ENCODE results near the gene METTL27. TPM values are rescaled to one million over a fixed set of nuclear protein-coding genes. Genes with fewer than 3 reads are reported as not detected.
"Not testable (repeated sequence)": the region's sequence is repeated elsewhere in the genome, so short reads cannot be mapped to it uniquely, and the experiment has no call there.

The METTL27 gene, protein sequence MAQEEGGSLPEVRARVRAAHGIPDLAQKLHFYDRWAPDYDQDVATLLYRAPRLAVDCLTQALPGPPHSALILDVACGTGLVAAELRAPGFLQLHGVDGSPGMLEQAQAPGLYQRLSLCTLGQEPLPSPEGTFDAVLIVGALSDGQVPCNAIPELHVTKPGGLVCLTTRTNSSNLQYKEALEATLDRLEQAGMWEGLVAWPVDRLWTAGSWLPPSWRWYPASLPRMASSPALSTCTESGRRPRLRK
- 0.90 and 1.0 TPM in 2 replicates for total RNA-seq

DNA sequence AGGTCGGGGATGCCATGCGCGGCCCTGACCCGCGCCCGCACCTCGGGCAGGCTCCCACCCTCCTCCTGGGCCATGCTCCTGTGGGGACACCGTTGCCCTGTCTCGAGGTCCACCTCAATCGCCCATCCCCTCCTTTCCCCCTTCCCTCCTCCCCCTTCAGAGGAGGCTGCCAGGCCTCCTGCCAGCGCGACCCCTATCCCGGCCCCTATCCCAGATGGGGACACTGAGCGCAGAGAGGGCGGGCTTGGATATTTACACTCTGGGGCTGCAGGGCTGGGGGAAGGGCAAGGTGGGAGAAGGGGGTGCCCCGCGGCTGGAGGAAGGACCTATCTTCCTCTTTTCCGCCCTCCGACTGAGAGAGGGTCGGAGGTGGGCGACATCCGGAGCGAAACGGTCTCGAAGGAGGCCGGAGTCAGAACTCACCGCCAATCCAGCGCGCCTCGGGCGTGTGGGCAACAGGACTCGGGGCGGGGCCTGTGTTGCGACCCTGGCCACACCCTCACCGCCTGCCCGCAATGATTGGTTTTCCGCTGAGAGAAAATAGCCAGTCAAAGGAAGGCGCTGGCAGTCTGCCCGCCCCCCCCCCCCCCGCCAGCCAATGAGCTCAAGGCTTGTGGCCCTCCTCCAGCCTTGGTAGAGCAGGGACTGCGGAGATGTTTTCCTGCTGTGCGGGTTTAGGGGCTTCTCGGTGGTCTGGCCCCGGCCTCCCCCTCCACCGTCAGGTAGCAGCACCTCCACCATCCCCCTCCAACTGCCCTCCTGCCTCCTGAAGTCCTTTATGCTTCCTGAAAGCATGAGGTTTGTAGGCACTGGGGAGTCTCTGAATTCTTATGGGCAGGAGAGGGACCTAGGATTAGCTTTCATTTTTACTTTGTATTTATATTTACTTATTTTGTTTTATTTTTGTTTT is at the start of gene METTL27:
TSS of gene METTL27 (minus strand) at position 450 of the 910 bp plus-strand sequence. CDS start at position 74, 376 bp downstream.
- DNase-seq (ENCODE audit: low read depth in 2 of 2) = peak; percentile 73 to 92

DNA sequence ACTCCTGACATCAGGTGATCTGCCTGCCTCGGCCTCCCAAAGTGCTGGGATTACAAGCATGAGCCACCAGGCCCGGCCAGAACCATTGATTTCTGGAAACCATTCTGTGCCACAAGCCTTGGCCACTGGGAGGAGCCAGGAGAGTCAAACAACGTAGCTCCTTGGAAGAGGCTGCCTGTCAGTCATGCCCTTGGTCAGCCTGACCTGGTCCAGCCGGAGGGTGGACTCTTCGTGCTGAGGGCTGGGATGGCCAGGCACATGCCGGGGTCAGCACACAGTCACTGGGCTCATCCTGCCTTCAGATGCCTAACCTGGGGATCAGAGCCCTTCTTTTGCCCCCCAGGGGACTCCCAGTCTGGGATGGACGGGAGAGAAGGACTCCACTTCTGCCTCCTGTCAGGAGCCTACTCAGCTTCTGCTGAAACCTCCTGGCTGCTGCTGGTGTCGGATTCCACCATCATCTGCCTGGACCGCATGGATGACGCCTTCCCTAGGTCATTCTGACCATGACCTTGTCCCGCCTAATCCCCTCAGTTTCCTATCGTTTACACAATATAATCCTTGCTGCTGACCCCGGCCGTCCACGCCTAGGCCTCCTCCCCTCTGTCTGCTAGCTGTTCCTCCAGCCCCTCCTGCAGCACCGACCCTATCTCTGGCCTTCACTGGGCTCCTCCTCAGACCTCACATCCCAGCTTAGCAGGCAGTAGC is 49.0 kb upstream of the METTL27 start:
- no peak for DNase-seq (ENCODE audit: low read depth in 2 of 2)

DNA sequence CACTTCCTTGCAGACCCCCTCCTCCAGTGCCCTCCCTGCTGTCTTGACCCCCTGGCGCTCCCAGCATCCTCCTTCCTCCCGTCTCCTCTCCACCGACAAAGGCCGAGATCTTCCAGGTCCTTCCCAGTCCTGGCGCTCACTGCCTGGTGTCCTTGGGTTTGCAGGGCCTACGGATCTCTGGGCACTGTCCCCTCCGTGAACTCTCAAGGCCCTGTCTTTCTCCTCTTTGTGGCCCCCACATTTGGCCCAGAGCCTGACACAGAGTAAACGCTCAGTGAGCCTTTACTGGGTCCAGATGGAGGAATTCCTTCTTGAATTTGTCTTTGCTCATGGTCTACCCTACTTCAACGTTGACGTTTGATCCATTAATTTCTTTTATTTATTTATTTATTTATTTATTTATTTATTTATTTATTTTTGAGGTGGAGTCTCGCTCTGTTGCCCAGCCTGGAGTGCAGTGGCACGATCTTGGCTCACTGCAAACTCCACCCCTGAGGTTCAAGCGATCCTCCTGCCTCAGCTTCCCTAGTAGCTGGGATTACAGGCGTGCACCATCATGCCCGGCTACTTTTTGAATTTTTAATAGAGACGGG is 48.3 kb upstream of the METTL27 start:
- no peak for DNase-seq (ENCODE audit: low read depth in 2 of 2)

DNA sequence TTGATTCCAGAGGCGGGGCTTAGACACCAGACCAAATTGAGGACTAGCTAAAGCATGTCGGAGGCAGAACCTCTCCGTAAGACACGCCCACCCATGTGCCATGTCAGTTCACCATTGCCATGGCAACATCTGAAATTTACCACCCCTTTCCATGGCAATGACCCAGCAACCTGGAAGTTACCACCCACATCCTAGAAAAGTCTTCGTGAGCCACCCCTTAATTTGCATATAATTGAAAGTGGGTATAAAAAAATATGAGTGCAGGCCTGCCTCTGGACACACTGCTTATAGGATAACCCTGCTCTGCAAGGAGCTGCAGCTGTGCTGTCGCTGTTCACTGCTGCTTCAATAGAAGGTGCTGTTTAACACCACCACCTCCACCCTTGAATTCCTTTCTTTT is 46.6 kb upstream of the METTL27 start:
- DNase-seq (ENCODE audit: low read depth in 2 of 2) = peak; percentile 37 to 42

DNA sequence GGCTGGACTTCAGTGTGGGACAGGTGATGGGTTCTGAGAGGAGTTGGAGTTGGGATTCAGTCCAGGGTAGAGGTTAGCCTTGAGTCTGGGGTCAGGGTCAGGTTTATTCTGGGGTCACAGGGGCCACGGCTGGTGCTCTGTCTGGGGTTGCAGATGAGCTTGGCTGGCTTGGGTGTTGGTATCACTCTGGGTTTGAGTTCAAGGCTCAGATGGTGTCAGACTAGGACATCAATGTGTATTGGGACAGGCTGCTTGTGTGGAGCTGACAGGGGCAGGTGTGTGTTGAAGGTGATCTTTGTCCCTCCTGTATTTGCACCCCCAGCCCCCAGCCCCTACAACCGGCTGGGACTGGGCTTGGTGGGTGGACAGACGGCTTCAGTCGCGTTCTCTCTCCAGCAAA is 45.4 kb upstream of the METTL27 start:
- DNase-seq (ENCODE audit: low read depth in 2 of 2) = no peak

DNA sequence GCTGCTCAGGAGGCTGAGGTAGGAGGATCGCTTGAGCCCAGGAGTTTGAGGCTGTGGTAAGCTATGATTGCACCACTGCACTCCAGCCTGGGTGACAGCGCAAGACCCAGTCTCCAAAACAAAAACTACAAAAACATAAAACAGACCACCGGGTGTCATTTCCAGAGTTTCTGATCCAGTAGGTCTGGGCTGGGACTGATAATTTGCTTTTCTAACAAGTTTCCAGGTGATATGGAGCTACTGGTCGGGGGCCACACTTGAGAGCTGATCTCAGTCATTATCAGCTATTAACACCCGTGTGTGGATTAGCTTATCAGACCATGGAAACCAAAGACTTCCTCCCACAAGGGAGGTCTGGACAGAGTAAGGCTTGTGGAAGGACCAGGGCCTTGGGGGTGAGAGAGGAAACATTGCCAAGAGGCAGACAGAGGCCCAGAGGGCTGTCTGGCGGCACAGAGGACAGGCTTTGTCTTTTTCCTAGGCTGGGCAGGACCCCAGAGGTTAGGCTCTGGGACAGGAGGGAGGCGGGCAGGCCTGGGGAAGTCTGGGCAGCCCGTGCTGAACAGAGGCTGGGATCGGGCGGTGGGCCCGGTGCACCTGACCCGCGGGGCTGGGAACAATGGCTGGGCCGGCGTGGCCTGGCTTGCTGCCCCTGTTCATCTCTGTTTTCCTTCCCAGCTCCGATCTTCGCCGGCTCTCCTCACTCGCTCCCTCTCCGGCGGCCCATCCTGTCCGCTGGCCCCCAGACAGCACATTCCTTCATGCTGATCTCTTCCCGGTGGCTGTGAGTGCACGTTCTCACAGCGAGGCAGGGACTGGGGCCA is 43.9 kb upstream of the METTL27 start:
- DNase-seq (ENCODE audit: low read depth in 2 of 2) = peak; percentile 43 to 81

DNA sequence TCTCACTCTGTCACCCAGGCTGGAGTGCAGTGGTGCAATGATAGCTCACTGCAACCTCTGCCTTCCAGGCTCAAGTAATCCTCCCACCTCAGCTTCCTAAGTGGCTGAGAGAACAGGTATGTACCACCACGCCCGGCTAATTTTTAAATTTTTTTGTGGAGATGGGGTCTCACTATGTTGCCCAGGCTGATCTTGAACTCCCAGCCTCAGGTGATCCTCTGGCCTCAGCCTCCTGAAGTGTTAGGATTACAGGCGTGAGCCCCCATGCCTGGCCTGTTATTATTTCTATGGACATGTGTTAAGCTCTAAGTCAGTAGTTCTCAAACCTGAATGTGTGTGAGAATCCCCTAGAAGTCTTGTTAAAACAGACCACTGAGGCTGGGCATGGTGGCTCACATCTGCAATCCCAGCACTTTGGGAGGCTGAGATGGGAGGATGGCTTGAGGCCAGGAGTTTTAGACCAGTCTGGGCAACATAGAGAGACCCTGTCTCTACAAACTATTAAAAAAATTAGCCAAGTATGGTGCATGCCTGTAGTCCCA is 43.2 kb upstream of the METTL27 start:
- DNase-seq (ENCODE audit: low read depth in 2 of 2) = no peak

DNA sequence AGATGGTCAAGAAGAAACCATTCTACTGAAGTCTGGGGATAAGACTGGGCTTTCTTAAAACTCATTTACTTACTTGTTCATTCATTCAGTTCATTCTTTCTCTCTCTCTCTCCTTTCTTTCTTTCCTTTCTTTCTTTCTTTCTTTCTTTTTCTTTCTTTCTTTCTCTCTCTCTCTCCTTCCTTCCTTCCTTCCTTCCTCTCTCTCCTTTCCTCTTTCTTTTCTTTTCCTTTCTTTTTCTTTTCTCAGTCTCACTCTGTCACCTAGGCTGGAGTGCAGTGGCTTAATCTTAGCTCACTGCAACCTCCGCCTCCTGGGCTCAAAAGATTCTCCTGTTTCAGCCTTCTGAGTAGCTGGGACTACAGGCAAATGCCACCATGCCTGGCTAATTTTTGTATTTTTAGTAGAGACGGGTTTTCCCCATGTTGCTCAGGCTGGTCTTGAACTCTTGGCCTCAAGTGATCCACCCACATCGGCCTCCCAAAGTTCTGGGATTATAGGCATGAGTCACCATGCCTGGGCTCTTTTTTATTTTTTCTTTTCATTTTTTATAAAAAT is 42.6 kb upstream of the METTL27 start:
- not testable (repeated sequence) for DNase-seq (ENCODE audit: low read depth in 2 of 2)

DNA sequence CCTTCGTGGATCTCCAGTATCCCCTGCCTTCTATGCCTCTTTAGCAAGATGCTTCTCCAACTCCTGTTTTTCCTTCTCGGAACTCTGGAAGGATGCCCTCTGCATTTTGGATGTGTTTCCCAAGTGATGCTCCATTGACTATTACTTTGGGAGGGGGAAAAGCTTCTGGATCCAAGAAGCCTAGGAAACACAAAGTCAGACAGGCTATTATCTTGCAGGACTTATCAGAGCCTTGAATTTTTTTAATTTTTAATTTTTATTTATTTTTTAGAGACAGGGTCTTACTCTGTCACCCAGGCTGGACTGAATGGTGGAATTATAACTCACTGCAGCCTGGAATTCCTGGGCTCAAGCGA is 39.7 kb upstream of the METTL27 start:
- no peak for DNase-seq (ENCODE audit: low read depth in 2 of 2)

DNA sequence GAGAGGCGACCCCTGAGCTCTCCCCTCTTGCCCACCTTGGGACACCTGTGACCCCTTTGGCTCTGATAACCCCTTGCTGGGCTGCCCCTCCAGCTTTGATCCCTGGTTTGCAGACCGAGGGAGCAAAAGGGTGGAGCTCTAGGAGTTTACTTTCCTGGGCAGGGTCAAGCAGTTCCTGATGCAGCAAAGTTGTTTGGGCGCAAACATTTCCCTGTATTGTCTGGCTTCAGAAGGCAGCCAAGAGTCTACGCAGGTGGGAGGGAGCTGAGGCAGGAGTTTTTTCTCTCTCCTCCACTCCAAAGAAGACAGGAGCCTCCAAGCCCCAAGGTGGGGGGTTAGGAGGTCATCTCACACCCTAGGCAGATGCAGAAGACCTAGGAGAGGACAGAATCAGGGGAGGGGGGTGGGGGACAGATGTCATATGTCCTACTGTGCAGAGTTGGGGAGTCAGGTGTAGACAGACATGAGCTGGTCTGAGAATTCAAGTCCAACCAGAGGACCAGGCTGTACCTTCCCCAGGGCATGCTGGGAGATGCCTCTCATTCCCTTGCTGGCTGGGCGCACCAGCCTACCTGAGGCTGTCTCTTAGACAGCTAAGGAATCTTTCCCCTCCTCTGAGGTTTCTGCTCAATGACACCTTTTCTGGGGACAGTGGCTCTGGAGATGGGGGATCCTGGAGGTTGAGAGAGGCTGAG is 39.2 kb upstream of the METTL27 start:
- peak in 1 of 2 donors; percentile 58 for DNase-seq (ENCODE audit: low read depth in 2 of 2)

DNA sequence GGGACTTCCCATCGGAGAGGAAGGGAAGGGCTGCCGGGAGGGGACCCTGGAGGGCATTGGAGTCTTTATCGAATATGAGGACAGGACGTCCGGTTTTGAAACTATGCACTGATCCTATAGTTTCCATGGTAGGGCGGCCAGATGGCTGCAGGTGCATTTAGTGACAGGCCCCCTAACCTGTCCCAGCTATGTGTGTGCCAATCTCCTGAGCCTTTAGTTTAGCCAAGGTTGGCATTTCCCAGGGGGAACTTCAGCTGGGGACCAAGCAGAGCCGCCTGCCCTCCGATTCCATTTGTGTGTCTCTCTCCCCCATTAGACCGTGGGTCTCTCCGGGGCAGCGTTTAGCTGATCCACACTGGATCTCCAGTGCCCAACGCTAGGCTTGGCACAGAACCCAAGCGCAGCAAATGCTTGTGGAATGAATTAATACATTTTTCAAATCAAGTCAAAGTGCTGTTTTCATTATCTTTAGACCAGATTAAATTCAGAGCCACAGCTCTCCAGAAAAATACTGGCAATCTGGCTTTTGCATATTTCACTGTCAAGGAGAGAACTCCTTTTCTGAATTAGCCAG is 38.5 kb upstream of the METTL27 start:
- DNase-seq (ENCODE audit: low read depth in 2 of 2) = no peak

DNA sequence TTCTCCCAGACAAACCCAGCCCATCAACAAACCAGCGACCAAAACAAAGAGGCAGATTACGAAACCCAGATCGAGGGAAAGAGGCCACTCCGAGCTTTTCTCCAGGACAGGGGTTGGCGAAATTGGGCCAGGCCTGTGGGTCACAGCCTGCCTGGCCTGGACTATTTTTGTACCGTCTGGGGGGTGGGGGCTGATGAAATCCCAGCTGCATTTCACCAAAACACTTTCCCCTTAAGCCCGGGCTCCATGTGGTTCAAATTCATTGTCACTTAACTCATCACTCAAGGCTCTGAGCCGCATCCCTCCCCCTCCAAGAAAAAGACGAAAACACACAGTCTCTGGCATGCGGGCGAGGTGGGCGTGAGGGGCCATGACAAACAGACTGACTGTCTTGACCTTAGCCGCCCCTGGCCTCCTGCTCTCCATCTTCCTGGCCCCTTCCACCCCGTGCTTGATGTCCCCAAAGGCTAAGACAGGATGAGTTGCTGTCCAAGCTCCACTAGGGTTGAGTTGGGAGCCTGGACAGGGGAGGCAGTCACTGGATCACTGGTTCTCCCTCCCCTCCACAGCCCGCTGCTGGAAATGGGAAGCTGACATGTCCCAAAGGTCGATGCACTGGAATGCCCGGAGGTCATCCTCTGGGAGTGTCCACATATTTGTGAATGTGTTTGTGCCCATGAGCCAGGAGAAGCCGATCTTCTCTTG is 37.8 kb upstream of the METTL27 start:
- peak in 1 of 2 donors; percentile 56 for DNase-seq (ENCODE audit: low read depth in 2 of 2)

DNA sequence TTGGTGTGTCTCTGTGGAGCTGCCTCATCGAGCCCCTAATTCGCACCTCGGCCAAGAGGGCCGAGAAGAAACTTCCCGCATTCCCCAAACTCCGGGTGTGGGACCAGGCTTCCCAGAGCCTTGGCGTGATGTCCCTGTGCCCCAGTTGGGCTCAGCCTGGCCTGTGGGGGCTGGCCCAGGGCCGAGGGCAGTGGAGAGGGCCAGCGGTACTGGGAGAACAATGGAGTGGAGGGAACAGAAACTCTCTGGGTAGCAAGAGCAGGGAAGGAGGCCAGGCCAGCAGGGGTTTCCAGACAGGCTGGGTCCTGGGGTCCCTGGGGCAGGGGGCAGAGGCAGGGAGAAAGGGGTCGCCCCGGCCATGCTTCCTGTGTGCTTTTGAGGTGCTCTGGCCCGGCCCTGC is 34.7 kb upstream of the METTL27 start:
- no peak for DNase-seq (ENCODE audit: low read depth in 2 of 2)

DNA sequence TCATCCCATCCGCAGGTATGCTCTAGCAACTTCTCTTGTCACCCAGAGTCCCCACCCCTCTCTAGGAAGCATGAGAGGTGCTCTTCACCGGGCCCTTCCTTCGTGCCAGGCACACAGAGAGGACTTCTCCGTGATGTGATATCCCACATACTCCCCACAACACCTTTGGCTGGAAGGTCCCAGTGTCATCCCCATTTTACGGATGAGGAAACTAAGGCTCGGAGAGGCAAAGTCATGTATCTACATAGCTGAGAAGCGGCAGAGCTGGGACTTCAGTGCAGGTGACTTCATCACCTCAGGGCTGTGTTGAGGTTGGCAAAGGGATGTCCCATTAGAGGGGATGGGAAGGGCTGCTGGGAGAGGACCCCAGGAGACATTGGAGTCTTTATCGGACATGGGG is 34.0 kb upstream of the METTL27 start:
- no peak for DNase-seq (ENCODE audit: low read depth in 2 of 2)

DNA sequence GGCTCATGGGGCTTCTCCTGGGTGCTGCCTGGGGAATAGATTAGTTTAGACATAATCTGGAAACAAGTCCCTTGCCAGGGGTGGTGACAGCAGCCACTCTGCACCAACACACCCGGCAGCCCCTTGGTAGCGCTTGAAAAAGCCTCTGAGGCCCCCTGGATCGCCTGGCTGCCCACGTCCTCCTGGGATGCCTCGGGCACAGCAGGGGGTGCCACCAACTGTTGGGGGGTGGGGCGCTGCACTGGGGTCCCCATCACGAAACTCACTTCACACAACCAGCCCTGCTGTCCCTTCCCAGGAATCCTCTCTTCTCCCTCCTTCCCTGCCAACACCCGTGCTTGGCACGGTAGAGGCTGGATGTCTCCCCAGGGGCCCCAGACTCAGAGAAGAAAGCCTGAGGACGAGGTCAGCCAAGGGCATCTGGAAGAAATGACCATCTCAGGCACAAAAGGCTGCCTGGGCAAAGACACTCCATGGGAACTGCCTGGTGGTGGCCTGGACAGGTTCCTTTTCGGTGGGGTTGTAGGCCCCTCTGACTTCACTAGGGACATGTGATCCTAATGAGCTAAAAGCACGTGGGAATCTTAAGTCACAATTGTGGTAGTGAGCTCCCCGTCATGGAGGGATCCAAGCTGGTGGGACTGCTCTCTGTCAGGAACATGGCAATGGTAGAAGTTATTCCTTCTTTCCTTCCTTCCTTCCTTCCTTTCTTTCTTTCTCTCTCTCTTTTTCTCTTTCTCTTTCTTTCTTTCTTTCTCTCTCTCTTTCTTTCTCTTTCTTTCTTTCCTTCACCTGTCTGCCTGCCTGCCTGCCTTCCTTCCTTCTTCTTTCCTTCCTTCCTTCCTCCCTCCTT is 30.0 kb upstream of the METTL27 start:
- DNase-seq (ENCODE audit: low read depth in 2 of 2) = no peak

DNA sequence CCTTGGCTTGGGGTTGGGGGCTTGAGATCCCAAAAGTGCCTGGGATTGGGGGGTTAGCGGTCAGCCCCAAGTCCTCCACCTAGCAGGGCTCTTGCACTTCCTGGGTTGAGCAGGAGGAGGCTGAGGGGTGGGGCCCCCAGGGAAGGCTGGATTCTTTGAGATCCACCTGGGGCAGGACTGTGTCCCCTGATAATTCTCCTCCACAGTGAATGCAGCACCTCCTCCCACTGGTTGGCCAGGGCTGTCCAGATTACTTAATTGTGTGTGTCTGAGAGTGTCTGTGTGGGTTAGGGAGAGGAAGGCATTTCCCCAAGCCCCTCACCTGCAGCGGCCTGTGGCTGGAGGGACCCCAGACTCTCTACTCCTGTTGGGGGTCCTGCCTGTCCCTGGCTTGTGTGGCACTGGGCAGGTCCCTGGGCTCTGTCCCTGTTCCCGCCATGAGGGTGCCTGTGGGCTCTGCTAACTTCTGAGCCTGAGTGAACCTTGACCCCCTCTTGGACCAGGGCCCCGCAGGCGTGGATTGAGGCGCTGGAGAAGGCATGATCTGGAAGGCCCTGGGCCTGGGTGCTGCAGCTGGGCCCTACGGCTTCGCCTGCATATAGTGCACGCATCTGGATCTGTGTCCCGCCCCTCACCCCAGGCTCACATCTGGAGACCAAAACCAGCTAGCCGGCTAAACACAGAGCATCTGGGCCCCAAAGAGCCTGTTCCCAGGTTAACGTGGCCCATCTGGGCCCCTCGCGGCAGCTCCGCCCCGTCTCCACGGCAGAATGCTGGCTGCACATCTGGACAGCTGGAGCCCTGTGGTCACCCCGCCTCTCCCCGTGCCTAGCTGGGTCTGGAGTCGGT is 29.1 kb upstream of the METTL27 start:
- no peak for DNase-seq (ENCODE audit: low read depth in 2 of 2)

DNA sequence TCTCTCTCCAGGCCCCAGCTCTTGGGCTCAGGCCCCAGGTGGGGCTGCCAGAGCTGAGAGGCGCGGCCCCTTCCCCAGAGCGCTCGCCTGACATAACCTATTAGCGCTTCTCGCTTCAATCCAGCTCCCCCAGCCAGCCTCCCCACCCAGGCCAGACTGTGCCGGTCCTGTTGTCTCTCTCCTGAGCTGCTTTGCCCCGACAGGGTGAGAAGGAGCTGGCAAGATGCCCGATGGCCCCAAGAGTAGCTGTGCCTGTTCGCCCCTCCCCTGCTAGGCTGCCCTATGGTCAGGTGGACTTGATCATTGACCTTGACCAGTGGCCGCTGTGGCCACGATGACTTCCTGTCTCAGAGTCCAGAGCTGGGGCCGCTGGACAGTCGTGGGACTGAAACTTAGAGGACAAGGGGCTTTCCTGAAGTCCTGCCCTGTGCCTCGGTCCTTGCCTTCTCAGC is 27.8 kb upstream of the METTL27 start:
- no peak for DNase-seq (ENCODE audit: low read depth in 2 of 2)

Data from dermis microvascular lymphatic vessel endothelial cell (primary cell).